ENCODE data around the gene SYNCRIP.

DNA sequence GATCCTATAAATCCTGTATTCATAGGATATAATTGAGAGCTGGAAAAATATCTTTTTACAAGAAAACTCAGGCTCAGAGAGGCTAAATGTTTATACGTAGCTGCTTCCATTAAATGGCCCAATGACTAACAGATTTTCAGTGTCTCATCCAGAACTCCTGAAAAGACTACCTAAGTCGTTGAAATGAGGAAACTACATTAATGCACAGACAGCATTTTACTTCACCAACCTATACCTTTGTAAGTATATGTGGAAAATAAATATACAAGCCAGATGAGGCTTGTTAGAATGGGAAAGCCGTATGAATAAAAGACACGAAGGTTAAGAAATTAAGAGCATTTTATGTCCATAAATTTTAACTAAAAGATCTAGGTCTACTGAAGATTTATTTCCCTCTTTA, 40.6 kb downstream of the SYNCRIP start:
- no peak for TF ChIP-seq POLR2A (IDR thresholded peaks at IDR 0.05)
- TF ChIP-seq, protein P1, sequence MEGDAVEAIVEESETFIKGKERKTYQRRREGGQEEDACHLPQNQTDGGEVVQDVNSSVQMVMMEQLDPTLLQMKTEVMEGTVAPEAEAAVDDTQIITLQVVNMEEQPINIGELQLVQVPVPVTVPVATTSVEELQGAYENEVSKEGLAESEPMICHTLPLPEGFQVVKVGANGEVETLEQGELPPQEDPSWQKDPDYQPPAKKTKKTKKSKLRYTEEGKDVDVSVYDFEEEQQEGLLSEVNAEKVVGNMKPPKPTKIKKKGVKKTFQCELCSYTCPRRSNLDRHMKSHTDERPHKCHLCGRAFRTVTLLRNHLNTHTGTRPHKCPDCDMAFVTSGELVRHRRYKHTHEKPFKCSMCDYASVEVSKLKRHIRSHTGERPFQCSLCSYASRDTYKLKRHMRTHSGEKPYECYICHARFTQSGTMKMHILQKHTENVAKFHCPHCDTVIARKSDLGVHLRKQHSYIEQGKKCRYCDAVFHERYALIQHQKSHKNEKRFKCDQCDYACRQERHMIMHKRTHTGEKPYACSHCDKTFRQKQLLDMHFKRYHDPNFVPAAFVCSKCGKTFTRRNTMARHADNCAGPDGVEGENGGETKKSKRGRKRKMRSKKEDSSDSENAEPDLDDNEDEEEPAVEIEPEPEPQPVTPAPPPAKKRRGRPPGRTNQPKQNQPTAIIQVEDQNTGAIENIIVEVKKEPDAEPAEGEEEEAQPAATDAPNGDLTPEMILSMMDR (IDR thresholded peaks at IDR 0.05 in 4 of 5, conservative IDR thresholded peaks at IDR 0.05 in 1 of 5): no peak
